ENCODE measurements around the gene SIPA1L3.

The SIPA1L3 gene

GRCh38 chr19:38195237-38195636, 288.2 kb downstream of the SIPA1L3 start:
- DNase-seq (ENCODE audit: low spot score) = no peak

DNA sequence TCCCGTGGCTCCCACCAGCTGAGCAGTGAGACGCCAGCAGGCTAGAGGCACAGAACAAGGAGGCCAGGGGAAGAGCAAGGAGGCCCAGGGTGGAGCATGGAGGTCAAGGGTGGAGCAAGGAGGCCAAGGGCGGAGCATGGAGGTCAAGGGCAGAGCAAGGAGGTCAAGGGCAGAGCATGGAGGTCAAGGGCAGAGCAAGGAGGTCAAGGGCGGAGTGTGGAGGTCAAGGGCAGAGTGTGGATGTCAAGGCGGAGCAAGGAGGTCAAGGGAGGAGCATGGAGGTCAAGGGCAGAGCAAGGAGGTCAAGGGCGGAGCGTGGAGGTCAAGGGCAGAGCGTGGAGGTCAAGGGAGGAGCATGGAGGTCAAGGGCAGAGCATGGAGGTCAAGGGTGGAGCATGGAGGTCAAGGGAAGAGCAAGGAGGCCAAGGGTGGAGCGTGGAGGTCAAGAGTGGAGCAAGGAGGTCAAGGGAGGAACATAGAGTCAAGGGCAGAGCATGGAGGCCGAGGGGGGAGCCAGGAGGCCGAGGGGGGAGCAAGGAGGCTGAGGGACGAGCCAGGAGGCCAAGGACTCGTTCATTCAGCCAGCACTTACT, 289.3 kb downstream of the SIPA1L3 start:
- DNase-seq (ENCODE audit: low spot score) = no peak

GRCh38 chr19:38196948-38197656, 290.1 kb downstream of the SIPA1L3 start:
- DNase-seq (ENCODE audit: low spot score) = no peak

- no peak for DNase-seq (ENCODE audit: low spot score)
Observed at GRCh38 chr19:38197937-38198704, 291.1 kb downstream of the SIPA1L3 start.

DNA sequence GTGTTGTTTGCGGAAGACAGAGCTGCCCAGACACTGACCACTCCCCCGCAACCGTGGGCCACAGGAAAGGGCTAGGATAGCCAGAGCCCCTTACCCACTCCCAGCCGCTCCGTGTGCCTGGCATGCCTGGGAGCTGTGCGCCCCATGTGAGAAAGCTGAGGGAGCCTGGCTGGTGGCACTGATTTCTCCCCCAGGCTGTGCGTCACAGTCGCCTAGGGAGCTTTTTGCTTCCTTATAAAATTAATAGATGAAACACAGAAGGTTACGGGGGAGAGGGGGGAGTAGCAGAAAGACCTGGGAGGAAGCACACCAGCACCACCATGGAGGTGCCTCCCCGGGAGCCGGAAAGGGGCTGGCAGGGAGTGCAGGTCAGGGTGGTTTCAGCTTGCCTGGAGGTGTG, 292.3 kb downstream of the SIPA1L3 start:
- no peak for DNase-seq (ENCODE audit: low spot score)

GRCh38 chr19:38201731-38202130, 294.7 kb downstream of the SIPA1L3 start:
- DNase-seq (ENCODE audit: low spot score) = no peak

DNA sequence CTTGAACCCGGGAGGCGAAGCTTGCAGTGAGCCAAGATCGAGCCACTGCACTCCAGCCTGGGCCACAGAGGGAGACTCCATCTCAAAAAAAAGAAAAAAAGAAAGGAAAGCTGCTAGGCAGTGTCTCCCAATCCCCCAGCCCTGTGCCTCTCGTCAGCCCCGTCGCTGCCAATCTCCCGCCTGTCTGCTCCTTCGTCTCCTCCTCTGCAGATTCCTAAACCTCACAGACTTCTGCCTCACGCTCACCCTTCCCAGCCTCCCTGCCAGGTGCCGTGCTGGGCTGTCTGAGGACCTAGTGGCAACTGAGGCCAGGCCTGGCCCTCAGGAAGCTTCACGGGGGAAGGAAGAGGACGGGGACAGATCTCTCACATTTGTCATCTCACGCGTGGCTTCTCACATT, 295.5 kb downstream of the SIPA1L3 start:
- no peak for DNase-seq (ENCODE audit: low spot score)

DNA sequence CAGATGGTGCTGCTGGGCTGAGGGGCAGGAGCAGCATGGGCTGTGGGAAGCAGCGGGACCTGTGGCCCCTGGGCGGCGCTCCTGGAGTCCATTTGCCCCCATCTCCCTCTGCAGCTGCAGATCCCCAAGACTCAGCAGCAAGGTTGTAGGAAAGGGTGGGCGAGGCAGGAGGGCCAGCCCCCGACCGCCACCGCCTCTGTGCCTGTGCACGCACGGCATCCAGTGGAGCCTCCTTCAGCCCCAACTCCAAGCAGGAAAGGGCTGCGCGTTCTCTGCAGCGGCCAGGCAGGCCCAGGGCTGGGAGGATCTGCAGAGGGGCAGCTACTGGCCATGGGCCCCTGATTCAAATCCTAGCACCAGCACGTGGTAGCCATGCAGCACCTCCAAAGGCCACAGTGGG, 296.2 kb downstream of the SIPA1L3 start:
- DNase-seq (ENCODE audit: low spot score) = no peak

- no peak for DNase-seq (ENCODE audit: low spot score)
Observed at GRCh38 chr19:38204096-38204495, 297.1 kb downstream of the SIPA1L3 start.

- no peak for DNase-seq (ENCODE audit: low spot score)
Observed at GRCh38 chr19:38204728-38205127, 297.7 kb downstream of the SIPA1L3 start.

DNA sequence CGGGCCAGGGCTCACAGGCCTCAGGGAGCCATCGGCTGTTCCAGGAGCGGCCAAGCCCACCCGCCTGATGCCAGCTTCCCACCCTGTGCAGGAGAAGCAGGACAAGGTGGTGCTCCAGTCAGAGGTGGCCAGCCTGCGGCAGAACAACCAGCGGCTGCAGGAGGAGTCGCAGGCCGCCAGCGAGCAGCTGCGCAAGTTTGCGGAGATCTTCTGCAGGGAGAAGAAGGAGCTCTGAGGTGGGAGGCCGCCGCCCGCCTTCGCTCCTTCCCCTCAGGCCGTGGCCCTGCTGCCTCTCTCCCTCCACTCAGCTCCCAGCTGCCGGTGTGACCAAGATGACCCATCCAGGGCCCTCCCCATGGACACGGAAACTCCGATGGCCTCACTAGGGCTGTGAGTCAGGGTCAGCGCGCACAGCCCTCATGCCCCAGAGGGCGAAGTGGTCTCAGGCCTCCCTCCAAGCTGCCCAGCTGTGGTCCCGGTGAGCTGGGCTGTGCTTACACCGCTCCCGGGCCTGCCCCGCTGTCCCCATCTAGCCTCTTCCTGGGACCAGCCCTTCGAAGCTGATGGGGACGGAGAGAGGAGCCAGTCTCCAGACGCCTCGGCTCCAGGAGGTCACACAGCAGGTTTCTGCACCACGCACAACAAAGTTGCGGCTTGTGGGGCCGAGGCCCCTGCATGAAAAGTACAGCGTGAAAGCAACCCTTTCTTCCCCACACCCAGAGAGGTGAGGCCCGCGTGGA, 299.2 kb downstream of the SIPA1L3 start:
- no peak for DNase-seq (ENCODE audit: low spot score)

- DNase-seq (ENCODE audit: low spot score) = no peak
Observed at GRCh38 chr19:38206928-38207327, 299.9 kb downstream of the SIPA1L3 start.

GRCh38 chr19:38207543-38207942, 300.5 kb downstream of the SIPA1L3 start:
- no peak for DNase-seq (ENCODE audit: low spot score)

DNA sequence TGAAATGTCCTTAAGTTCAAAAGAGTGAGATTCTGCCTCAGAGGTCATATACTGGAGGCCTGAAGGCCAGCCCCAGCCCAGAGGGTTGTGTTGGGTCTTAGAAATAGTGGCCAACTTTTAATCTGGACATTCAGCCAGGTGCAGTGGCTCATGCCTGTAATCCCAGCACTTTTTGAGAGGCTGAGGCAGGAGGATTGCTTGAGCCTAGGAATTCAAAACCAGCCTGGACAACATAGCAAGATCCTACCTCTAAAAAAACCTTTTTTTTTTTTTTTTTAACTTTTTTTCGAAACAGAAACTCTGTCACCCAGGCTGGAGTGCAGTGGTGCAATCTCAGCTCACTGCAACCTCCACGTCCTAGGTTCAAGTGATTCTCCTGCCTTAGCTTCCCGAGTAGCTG, 301.6 kb downstream of the SIPA1L3 start:
- no peak for DNase-seq (ENCODE audit: low spot score)

- no peak for DNase-seq (ENCODE audit: low spot score)
Observed at GRCh38 chr19:38209152-38209551, 302.1 kb downstream of the SIPA1L3 start.

DNA sequence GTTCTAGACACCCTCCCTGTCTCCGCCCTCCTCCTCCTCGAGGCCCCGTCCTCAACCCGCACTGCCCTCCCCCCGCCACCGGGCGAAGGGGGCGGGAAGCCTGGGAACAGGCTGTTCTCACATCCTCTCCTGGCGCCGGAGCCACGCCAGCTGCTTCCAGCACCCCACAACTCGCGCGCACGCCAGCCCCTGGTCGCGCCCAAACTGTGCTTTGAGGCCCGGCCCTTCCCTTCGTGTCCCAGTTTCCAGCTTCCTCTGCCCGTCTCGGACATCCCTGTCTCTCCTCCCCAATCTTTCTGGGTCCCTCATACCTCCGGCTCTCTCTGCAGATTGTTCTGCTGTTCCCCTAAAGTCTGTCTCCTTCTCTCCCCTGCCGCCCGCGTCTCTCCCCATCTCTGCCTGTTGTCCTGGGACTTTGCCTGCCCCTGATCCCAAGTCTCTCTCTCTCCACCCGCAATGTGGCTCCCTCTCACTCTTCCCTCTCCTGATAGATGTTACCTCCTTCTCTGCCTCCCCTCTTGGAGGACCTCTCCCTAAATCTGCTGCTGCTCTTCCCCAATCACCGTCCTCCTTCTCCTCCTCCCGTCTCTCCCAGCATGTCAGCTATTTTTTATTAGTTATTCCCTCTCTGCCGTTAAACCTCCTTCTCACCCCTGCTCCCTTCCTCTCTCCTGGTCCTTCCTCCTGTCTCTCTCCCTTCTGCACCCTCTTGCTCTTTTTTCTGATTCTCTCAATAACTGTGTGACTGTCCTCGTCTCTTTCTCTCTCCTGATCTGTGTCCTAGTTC, 302.9 kb downstream of the SIPA1L3 start:
- peak; percentile 55 for DNase-seq (ENCODE audit: low spot score)

DNA sequence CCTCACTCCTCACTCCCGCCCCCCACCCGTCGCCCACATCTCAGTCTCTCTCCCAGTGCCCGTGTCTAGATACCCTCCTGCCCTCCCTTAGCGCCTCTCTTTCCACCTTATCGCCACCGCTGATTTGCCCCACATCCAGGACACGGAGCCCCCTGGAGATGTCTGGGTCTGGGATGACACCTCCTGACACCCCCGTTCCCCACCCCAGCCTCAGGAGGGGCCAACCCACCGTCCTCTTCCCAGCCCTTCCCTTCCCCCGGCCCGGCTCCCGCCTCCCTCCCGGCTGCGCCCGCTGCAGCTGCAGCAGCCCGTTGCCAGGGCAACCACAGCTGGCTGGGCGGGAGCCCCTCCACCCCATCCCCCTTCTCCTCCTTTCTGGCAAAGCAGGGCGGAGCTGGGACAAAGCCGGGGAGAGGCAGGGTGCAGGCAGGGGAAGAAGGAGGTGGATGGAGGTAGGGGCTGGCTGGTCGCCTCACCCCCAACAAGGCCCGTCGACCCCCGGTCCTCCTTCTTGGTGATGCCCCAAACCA, 303.5 kb downstream of the SIPA1L3 start:
- no peak for DNase-seq (ENCODE audit: low spot score)

DNA sequence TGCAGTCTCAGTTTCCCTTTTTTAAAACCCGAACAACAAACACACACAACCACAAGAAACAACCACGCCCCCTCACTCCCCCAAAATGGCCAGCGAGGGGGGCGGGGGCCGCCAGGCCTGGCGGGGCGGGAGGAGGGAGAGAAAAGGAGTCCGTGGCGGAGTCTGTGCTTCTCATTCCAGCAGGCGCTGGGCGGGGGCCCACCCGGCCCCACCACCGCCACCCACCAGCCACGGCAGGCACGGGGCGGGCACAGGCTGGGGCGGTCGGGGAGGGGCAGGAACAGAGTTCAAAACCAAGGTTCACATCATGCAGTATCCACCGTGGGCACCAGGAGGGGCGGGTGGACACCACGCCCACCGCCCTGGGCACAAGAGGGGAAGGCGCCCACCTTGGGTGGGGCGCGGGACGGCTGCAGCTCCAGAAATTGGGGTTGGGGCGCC, 304.2 kb downstream of the SIPA1L3 start:
- DNase-seq (ENCODE audit: low spot score) = no peak

DNA sequence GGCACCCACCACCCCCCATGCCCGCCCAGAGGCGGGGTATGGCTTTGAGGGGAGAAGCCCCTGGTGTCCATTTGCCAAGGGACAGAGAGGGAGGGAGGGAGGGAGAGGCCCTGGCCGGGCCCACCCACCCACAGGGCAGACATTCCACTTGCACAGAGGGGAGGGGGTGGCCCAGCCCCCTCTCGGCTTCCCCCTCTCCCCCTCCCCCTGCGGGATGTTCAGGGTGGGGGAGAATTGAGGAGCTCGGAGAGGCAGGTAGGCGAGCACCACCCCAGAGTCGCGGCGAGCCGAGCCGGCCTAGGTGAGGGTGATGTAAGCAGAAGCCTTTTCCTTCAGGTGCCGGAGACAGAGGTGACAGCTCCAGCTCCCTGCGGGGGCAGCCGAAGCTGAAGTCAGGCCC, 304.8 kb downstream of the SIPA1L3 start:
- DNase-seq (ENCODE audit: low spot score) = no peak

DNA sequence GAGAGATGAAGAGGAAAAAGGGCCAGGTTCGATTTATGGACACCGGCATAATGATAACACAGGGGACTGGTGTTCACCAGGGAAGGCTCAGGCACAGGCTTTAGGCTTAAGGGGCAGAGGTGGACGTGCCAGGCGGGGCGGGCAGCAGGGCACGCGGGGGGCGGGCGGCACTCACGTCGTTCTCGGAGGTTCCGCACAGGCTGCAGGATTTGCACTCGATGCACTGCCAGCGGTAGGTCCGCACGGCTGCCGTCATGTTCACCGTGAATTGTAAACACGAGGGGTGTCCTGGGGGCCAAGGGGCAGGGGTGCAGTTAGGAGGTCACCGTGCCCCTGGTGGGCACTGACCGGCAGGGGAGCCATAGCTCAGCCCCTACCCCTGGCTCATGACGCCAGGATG, 306.5 kb downstream of the SIPA1L3 start:
- DNase-seq (ENCODE audit: low spot score) = no peak

- peak; percentile 58 for DNase-seq (ENCODE audit: low spot score)
Observed at GRCh38 chr19:38213911-38214625, 307.1 kb downstream of the SIPA1L3 start.
